Hepatocyte (in vitro differentiated cells): Measurements from ENCODE around the gene IFT122. TPM values are rescaled to one million over a fixed set of nuclear protein-coding genes. Genes with fewer than 3 reads are reported as not detected.
"Not testable (repeated sequence)": the region's sequence is repeated elsewhere in the genome, so short reads cannot be mapped to it uniquely, and the experiment has no call there.

Source experiments
- DNase-seq: peaks from one replicate; pipeline ENCODE4 v3.0.0-alpha.2; 2016; ENCODE audit warnings: low spot score
- H2AFZ ChIP-seq: fragments of 200-600 bp; sonication (generic); 2 replicates; pipeline ENCODE4 v1.6.0; 2016; ENCODE audit warnings: antibody characterized with exemption, mild to moderate bottlenecking
- H3K27ac ChIP-seq: fragments of 200-600 bp; sonication (generic); 2 replicates; pipeline ENCODE4 v1.5.1; 2016; ENCODE audit warnings: mild to moderate bottlenecking
- H3K27me3 ChIP-seq: fragments of 200-600 bp; sonication (generic); 2 replicates; pipeline ENCODE4 v1.6.1; 2016
- H3K36me3 ChIP-seq: fragments of 200-600 bp; sonication (generic); replicated peaks from 2 replicates; pipeline ENCODE4 v1.5.1; 2016; ENCODE audit warnings: low read depth; ENCODE audit not compliant: insufficient read depth
- H3K4me1 ChIP-seq: fragments of 200-600 bp; sonication (generic); 2 replicates; pipeline ENCODE4 v1.5.1; 2016; ENCODE audit warnings: mild to moderate bottlenecking, moderate library complexity; ENCODE audit not compliant: insufficient read depth
- H3K4me2 ChIP-seq: fragments of 200-600 bp; sonication (generic); 2 replicates; pipeline ENCODE4 v1.6.0; 2016
- H3K4me3 ChIP-seq: fragments of 200-600 bp; sonication (generic); 2 replicates; pipeline ENCODE4 v1.5.1; 2016; ENCODE audit warnings: mild to moderate bottlenecking
- H3K79me2 ChIP-seq: fragments of 200-600 bp; sonication (generic); 2 replicates; pipeline ENCODE4 v1.6.0; 2017; ENCODE audit warnings: mild to moderate bottlenecking
- H3K9me2 ChIP-seq: fragments of 200-600 bp; sonication (generic); replicated peaks from 2 replicates; pipeline ENCODE4 v1.6.0; 2017; ENCODE audit warnings: mild to moderate bottlenecking; ENCODE audit not compliant: insufficient read depth
- H3K9me3 ChIP-seq: fragments of 200-600 bp; sonication (generic); 2 replicates; pipeline ENCODE4 v1.5.1; 2016; ENCODE audit warnings: low read depth, mild to moderate bottlenecking
- H4K20me1 ChIP-seq: fragments of 200-600 bp; sonication (generic); 2 replicates; pipeline ENCODE4 v1.6.0; 2016; ENCODE audit warnings: mild to moderate bottlenecking; ENCODE audit not compliant: insufficient read depth, poor library complexity, severe bottlenecking
- CTCF ChIP-seq: fragments of 200-600 bp; sonication (generic); IDR thresholded peaks from 2 replicates; pipeline ENCODE4 v1.5.1; 2016; ENCODE audit warnings: antibody characterized with exemption, mild to moderate bottlenecking; ENCODE audit not compliant: poor library complexity
- EZH2 ChIP-seq: fragments of 200-600 bp; sonication (generic); IDR thresholded peaks from 2 replicates; pipeline ENCODE4 v1.6.1; 2016; ENCODE audit warnings: antibody characterized with exemption, mild to moderate bottlenecking, borderline replicate concordance
- EZH2phosphoT487 ChIP-seq: fragments of 200-600 bp; sonication (generic); IDR thresholded peaks from one replicate; pipeline ENCODE4 v1.6.1; 2018; ENCODE audit warnings: antibody characterized with exemption, mild to moderate bottlenecking, low read depth, moderate library complexity; ENCODE audit not compliant: unreplicated experiment, severe bottlenecking
- WGBS: methylation state at CpG from one replicate; pipeline ENCODE4 v1.1.6; 2016; ENCODE audit warnings: low lambda C conversion rate; ENCODE audit errors: missing lambda C conversion rate; 5-methylcytosine and 5-hydroxymethylcytosine counted together
- polyA plus RNA-seq: library from polyadenylated mRNA; unstranded; fragments of >200 nt; fragmentation: Nextera tagmentation; extraction: Ambion mirVana; gene quantifications from 2 replicates; pipeline ENCODE4 v1.2.1, GENCODE V29; 2016
- total RNA-seq: library from RNA; depleted of rRNA; stranded (reverse); fragments of >200 nt; gene quantifications from 2 replicates; pipeline ENCODE4 v1.2.3, GENCODE V29; 2014

Gene IFT122
- total and polyA plus RNA-seq, 2 experiments from 2014 or later = 11.4 to 14.6 TPM

GRCh38 chr3:129543999-129544398 lies 104.0 kb downstream of the IFT122 start:
- no peak for TF ChIP-seq EZH2phosphoT487
- no peak for TF ChIP-seq CTCF
- no peak for TF ChIP-seq EZH2
- H3K4me2 ChIP-seq = no peak overlapping the region

GRCh38 chr3:129545951-129546350 lies 105.9 kb downstream of the IFT122 start:
- not testable (repeated sequence) for H3K27me3 ChIP-seq, H3K4me1 ChIP-seq, H3K9me2 ChIP-seq, DNase-seq, H3K36me3 ChIP-seq, H3K27ac ChIP-seq, H3K9me3 ChIP-seq, H4K20me1 ChIP-seq, H2AFZ ChIP-seq, H3K79me2 ChIP-seq, H3K4me2 ChIP-seq, H3K4me3 ChIP-seq
- 93% methylated on average over 3 of the region's 3 CpGs for WGBS

More at GRCh38 chr3:129543999-129544398, 104.0 kb downstream of the IFT122 start:
- Histone ChIP-seq H3K4me3 (no peak overlapping the region), H2AFZ (no peak overlapping the region), H3K27me3 (no peaks in the 10 kb centered on the region), H3K9me2 (no peaks in the 10 kb centered on the region), H3K9me3 (no peaks in the 10 kb centered on the region), H4K20me1 (no peaks in the 10 kb centered on the region), H3K79me2 (no peaks in the 10 kb centered on the region), H3K36me3 (no peaks in the 10 kb centered on the region), H3K27ac (no peak overlapping the region), H3K4me1 (peaks cover 6% of the 10 kb centered on the region)
- DNase-seq = no peak
- WGBS = 86% methylated on average over 8 of the region's 9 CpGs

- Histone ChIP-seq H3K4me3 (no peak overlapping the region), H3K27ac (no peak overlapping the region), H3K4me1 (no peaks in the 10 kb centered on the region), H3K9me3 (no peaks in the 10 kb centered on the region), H2AFZ (no peak overlapping the region), H3K27me3 (no peaks in the 10 kb centered on the region), H3K9me2 (no peaks in the 10 kb centered on the region), H3K79me2 (no peaks in the 10 kb centered on the region), H4K20me1 (no peaks in the 10 kb centered on the region), H3K4me2 (no peak overlapping the region), H3K36me3 (no peaks in the 10 kb centered on the region)
- no peak for TF ChIP-seq CTCF
- no peak for TF ChIP-seq EZH2phosphoT487
- no peak for TF ChIP-seq EZH2
- DNase-seq = no peak
- WGBS = 97% methylated on average over 22 of the region's 24 CpGs
Observed at GRCh38 chr3:129547241-129547640, 107.2 kb downstream of the IFT122 start.

GRCh38 chr3:129548104-129548965 lies 108.3 kb downstream of the IFT122 start:
- no peak overlapping the region for H3K27ac ChIP-seq
- H3K27me3 ChIP-seq = no peaks in the 10 kb centered on the region
- DNase-seq = no peak
- H3K4me3 ChIP-seq = no peak overlapping the region
- H3K9me2 ChIP-seq = no peaks in the 10 kb centered on the region
- H3K4me1 ChIP-seq = no peaks in the 10 kb centered on the region
- no peaks in the 10 kb centered on the region for H3K79me2 ChIP-seq
- H3K36me3 ChIP-seq = no peaks in the 10 kb centered on the region
- no peak overlapping the region for H2AFZ ChIP-seq
- TF ChIP-seq EZH2phosphoT487 = no peak
- no peak for TF ChIP-seq EZH2
- no peak for TF ChIP-seq CTCF
- H3K4me2 ChIP-seq = no peak overlapping the region
- H3K9me3 ChIP-seq = no peaks in the 10 kb centered on the region
- no peaks in the 10 kb centered on the region for H4K20me1 ChIP-seq
- WGBS = 86% methylated on average over 19 of the region's 19 CpGs
